Mucosa of descending colon (tissue), 3 donors: ENCODE measurements around the gene MCC. TPM values are rescaled to one million over a fixed set of nuclear protein-coding genes. Genes with fewer than 3 reads are reported as not detected.

Source experiments
- ATAC-seq: fragments of 200-7000 bp; cut with Tn5 transposase; one replicate; pipeline ENCODE4 v1.9.1; 2020; ENCODE audit warnings: mild to moderate bottlenecking, moderate library complexity
- DNase-seq, 3 donors: peaks; one replicate each; pipeline ENCODE4 v3.0.0-alpha.2; 2020
- H3K36me3 ChIP-seq: fragments of 200-600 bp; one replicate; pipeline ENCODE4 v1.8.0; 2021; ENCODE audit warnings: low read depth, mild to moderate bottlenecking
- H3K4me1 ChIP-seq: fragments of 200-600 bp; one replicate; pipeline ENCODE4 v1.8.0; 2021; ENCODE audit warnings: low read depth, mild to moderate bottlenecking
- H3K4me3 ChIP-seq: fragments of 200-600 bp; one replicate; pipeline ENCODE4 v1.8.0; 2021; ENCODE audit warnings: mild to moderate bottlenecking
- H3K9me3 ChIP-seq: fragments of 200-600 bp; one replicate; pipeline ENCODE4 v1.8.0; 2021; ENCODE audit warnings: mild to moderate bottlenecking
- CTCF ChIP-seq: fragments of 200-600 bp; IDR thresholded peaks from one replicate; pipeline ENCODE4 v1.8.0; 2022; ENCODE audit warnings: antibody characterized with exemption, mild to moderate bottlenecking
- intact Hi-C, 2 donors: fragments of 100-400 bp; cut with DNase I in 1 of 2; cut with micrococcal nuclease in 1 of 2; formaldehyde crosslinking; loops; one replicate each; pipeline versions ENCODE4 v1.11.0 to v1.11.1; 2022; cut with DNase I, micrococcal nuclease
- total RNA-seq, 3 donors: library from RNA; stranded (reverse); fragmentation: NEBNext Ultra II Directional in 2 of 3; extraction: Animal tissue kit (Norgen Biotek cat#: 25700) in 2 of 3; gene quantifications; one replicate each; pipeline versions ENCODE4 v1.2.1 to v1.2.4, GENCODE V29; 2021 to 2023
- donor health status: DM: no; HTN: no; CAD: no; lungs with moderate emphysema.
- donor health status: DM: no; HTN: no; CAD: no.
- donor health status: DM: no; HTN: yes; CAD: no.

MCC gene
- total RNA-seq, 3 donors from 2014 or later: 1.5 to 7.4 (median 4.4) TPM

GRCh38 chr5:113227798-113228197 is 260.5 kb downstream of the MCC start:
- no peaks in the 10 kb centered on the region for H3K9me3 ChIP-seq
- no peaks in the 10 kb centered on the region for H3K36me3 ChIP-seq
- intact Hi-C loops: no loop called here
- ATAC-seq (no peak), DNase-seq (no peak)
- no peak overlapping the region for H3K4me3 ChIP-seq
- H3K4me1 ChIP-seq: no peaks in the 10 kb centered on the region
- TF ChIP-seq CTCF: no peak

GRCh38 chr5:113226116-113226736 is 262.0 kb downstream of the MCC start:
- no peak for TF ChIP-seq CTCF
- DNase-seq (no peak), ATAC-seq (no peak)
- intact Hi-C loops: no loop called here
- Histone ChIP-seq H3K9me3 (no peaks in the 10 kb centered on the region), H3K4me3 (no peak overlapping the region), H3K4me1 (no peaks in the 10 kb centered on the region), H3K36me3 (no peaks in the 10 kb centered on the region)

- TF ChIP-seq CTCF: no peak
- H3K4me3 ChIP-seq: no peak overlapping the region
- no peak for ATAC-seq
Observed at GRCh38 chr5:113225259-113225658, 263.0 kb downstream of the MCC start.

GRCh38 chr5:113224605-113225065 is 263.6 kb downstream of the MCC start:
- no peak for ATAC-seq
- no peak for TF ChIP-seq CTCF
- no peak for DNase-seq

More at GRCh38 chr5:113225259-113225658, 263.0 kb downstream of the MCC start:
- H3K4me1 ChIP-seq: no peaks in the 10 kb centered on the region
- DNase-seq: no peak
- H3K9me3 ChIP-seq: no peaks in the 10 kb centered on the region
- intact Hi-C loops: no loop called here
- no peaks in the 10 kb centered on the region for H3K36me3 ChIP-seq

GRCh38 chr5:113223831-113224604 is 264.2 kb downstream of the MCC start:
- Histone ChIP-seq H3K4me3 (no peak overlapping the region), H3K9me3 (no peaks in the 10 kb centered on the region), H3K36me3 (no peaks in the 10 kb centered on the region), H3K4me1 (no peaks in the 10 kb centered on the region)
- no peak for ATAC-seq
- TF ChIP-seq CTCF: no peak
- intact Hi-C loops: no loop called here
- no peak for DNase-seq

More at GRCh38 chr5:113224605-113225065, 263.6 kb downstream of the MCC start:
- Histone ChIP-seq H3K36me3 (no peaks in the 10 kb centered on the region), H3K4me1 (no peaks in the 10 kb centered on the region), H3K4me3 (no peak overlapping the region), H3K9me3 (no peaks in the 10 kb centered on the region)
- intact Hi-C loops: no loop called here
